ENCODE data around the gene IKZF2.

- TF ChIP-seq CTCF (IDR thresholded peaks at IDR 0.05) (no peak), ELK1 (IDR thresholded peaks at IDR 0.05; ENCODE audit: low read depth, low read length) (no peak), CHD2 (IDR thresholded peaks at IDR 0.05; ENCODE audit: low read length, partially characterized antibody) (no peak), JUN (IDR thresholded peaks at IDR 0.05) (no peak), POLR2A (IDR thresholded peaks at IDR 0.05; ENCODE audit: low read length) (no peak), EP300 (IDR thresholded peaks at IDR 0.05) (no peak), EHMT2 (IDR thresholded peaks at IDR 0.05; ENCODE audit: low read depth) (no peak)
These were observed 198.1 kb downstream of the IKZF2 start for GRCh38 chr2:212953170-212953920.
